ENCODE measurements around the gene OR6T1.

Gene OR6T1

GRCh38 chr11:123943738-123944137 is at the start of gene OR6T1:
Gene OR6T1, minus strand, starts transcription at chr11:123943838. Its CDS starts 0 bp downstream, at chr11:123943838.
- no peak for DNase-seq

- no peak for DNase-seq
Observed at GRCh38 chr11:123979311-123979710, 35.7 kb upstream of the OR6T1 start.

GRCh38 chr11:123977731-123978347 is 34.2 kb upstream of the OR6T1 start, which contains the start of gene OR10S1:
Gene OR10S1, minus strand, starts transcription at chr11:123977781. Its CDS starts 117 bp downstream, at chr11:123977664.
- DNase-seq = no peak

GRCh38 chr11:123976770-123977560 is 33.3 kb upstream of the OR6T1 start:
- DNase-seq = peak; percentile 0

GRCh38 chr11:123973816-123974215 is 30.2 kb upstream of the OR6T1 start:
- DNase-seq = no peak

GRCh38 chr11:123956752-123957151 is 13.1 kb upstream of the OR6T1 start:
- DNase-seq = no peak

GRCh38 chr11:123945132-123945531 is 1.5 kb upstream of the OR6T1 start:
- no peak for DNase-seq

GRCh38 chr11:123942413-123942812 is 1.2 kb downstream of the OR6T1 start:
- DNase-seq = no peak

GRCh38 chr11:123939317-123939716 is 4.3 kb downstream of the OR6T1 start, which contains the start of gene OR4D5:
Gene OR4D5, plus strand, starts transcription at chr11:123939617. Its CDS starts 0 bp downstream, at chr11:123939617.
- DNase-seq = no peak

GRCh38 chr11:123924027-123924426 is 19.6 kb downstream of the OR6T1 start:
- DNase-seq = no peak

- DNase-seq = no peak
Observed at GRCh38 chr11:123920943-123921342, 22.7 kb downstream of the OR6T1 start.

- DNase-seq = no peak
Observed at GRCh38 chr11:123905826-123906225, 37.8 kb downstream of the OR6T1 start.

- no peak for DNase-seq
Observed at GRCh38 chr11:123904932-123905331, 38.7 kb downstream of the OR6T1 start.

- peak; percentile 35 for DNase-seq
Observed at GRCh38 chr11:123903932-123904331, 39.7 kb downstream of the OR6T1 start.

GRCh38 chr11:123901867-123902266 is 41.8 kb downstream of the OR6T1 start, which contains the start of gene OR8D4:
Gene OR8D4, plus strand, starts transcription at chr11:123902167. Its CDS starts 4,265 bp downstream, at chr11:123906432.
- no peak for DNase-seq

- no peak for DNase-seq
Observed at GRCh38 chr11:123899792-123900191, 43.8 kb downstream of the OR6T1 start.
